Activated naive CD4-positive, alpha-beta T cell treated with anti-CD3 and anti-CD28 coated beads for 36 hours (primary cell): Measurements from ENCODE around the gene ZNF426. TPM values are rescaled to one million over a fixed set of nuclear protein-coding genes. Genes with fewer than 3 reads are reported as not detected.

ENCODE experiments used
- CTCF ChIA-PET: fragments of 350-600 bp; sonication (Branson Sonifier 250); formaldehyde crosslinking; loops from one replicate; lab custom pipeline; 2021; ENCODE audit warnings: antibody characterized with exemption; lab: Charles Lee
- DNase-seq: peaks from one replicate; pipeline ENCODE4 v3.0.0-alpha.2; 2020
- H3K27ac Mint-ChIP-seq: one replicate; pipeline ENCODE4 v1.8.0; 2021; ENCODE audit warnings: mild to moderate bottlenecking, mixed read lengths
- H3K27me3 Mint-ChIP-seq: one replicate; pipeline ENCODE4 v1.8.0; 2021; ENCODE audit warnings: low read depth, mixed read lengths
- H3K36me3 Mint-ChIP-seq: one replicate; pipeline ENCODE4 v1.8.0; 2021; ENCODE audit warnings: low read depth, mixed read lengths
- H3K4me1 Mint-ChIP-seq: one replicate; pipeline ENCODE4 v1.8.0; 2021; ENCODE audit warnings: low read depth, mixed read lengths
- H3K4me3 Mint-ChIP-seq: one replicate; pipeline ENCODE4 v1.8.0; 2021; ENCODE audit warnings: mild to moderate bottlenecking, moderate library complexity, mixed read lengths
- H3K9me3 Mint-ChIP-seq: one replicate; pipeline ENCODE4 v1.8.0; 2021; ENCODE audit warnings: mixed read lengths
- intact Hi-C: fragments of 100-400 bp; cut with micrococcal nuclease; formaldehyde crosslinking; loops from one replicate; pipeline ENCODE4 v1.15.1; 2023
- total RNA-seq, 2 experiments: library from RNA; stranded (reverse); gene quantifications; one replicate each; pipeline ENCODE4 v1.2.3, GENCODE V29; 2021

Gene ZNF426
- total RNA-seq, 2 experiments from 2014 or later: 11.2 to 12.3 TPM

DNA sequence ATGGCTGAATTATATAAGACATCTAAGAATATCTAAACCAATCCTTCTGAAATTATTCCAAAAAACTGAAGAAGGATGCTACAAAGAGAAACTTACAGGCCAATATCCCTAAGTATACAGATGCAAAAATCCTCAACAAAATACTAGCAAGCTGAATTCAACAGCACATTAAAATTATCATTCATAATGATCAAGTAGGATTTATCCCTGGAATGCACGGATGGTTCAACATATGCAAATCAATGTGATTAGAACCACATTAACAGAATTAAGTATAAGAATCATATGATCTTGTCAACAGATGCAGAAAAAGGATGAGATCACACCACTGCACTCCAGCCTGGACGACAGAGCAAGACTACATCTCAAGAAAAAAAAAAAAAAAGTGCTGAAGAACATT, 53.3 kb downstream of the ZNF426 start:
- Mint-ChIP-seq H3K9me3 (peaks cover 51% of the 10 kb centered on the region), H3K27ac (no peak overlapping the region), H3K27me3 (no peaks in the 10 kb centered on the region), H3K4me3 (no peak overlapping the region), H3K36me3 (peaks cover 10% of the 10 kb centered on the region), H3K4me1 (no peaks in the 10 kb centered on the region)
- CTCF ChIA-PET: no interaction called here
- intact Hi-C loops: no loop called here
- DNase-seq: no peak

- CTCF ChIA-PET: no interaction called here
- H3K27ac Mint-ChIP-seq: no peak overlapping the region
- H3K4me1 Mint-ChIP-seq: no peaks in the 10 kb centered on the region
- intact Hi-C loops: no loop called here
- DNase-seq: no peak
- H3K9me3 Mint-ChIP-seq: peaks cover 23% of the 10 kb centered on the region
- H3K4me3 Mint-ChIP-seq: no peak overlapping the region
- peaks cover 3% of the 10 kb centered on the region for H3K36me3 Mint-ChIP-seq
- H3K27me3 Mint-ChIP-seq: no peaks in the 10 kb centered on the region
Measured at GRCh38 chr19:9474975-9475374, 63.5 kb downstream of the ZNF426 start.

Other genes starting within 250 kb of the ZNF426 start
- gene ZNF699, start 228.8 kb downstream of the ZNF426 start, total RNA-seq: 1 to 10 TPM; 4.6 to 6.4 TPM
- 10 to 100 TPM; 10.3 to 11.2 TPM for gene ZNF559, start 214.5 kb downstream of the ZNF426 start, total RNA-seq
- gene ZNF177, start 175.6 kb downstream of the ZNF426 start, total RNA-seq: under 1 TPM; 0.64 to 0.91 TPM
- gene ZNF266, start 103.1 kb downstream of the ZNF426 start, total RNA-seq: 10 to 100 TPM; 19.7 to 21.9 TPM
- under 1 TPM in 1 of 2 experiments, not detected in 1; 0.12 TPM for gene ZNF560, start 40.0 kb downstream of the ZNF426 start, total RNA-seq
- gene ZNF121, start 45.9 kb upstream of the ZNF426 start, total RNA-seq: 10 to 100 TPM; 57.1 to 60.1 TPM
- 10 to 100 TPM; 28.7 to 29.4 TPM for gene ZNF561, start 82.6 kb upstream of the ZNF426 start, total RNA-seq
- 10 to 100 TPM; 20.1 to 21.9 TPM for gene ZNF562, start 136.5 kb upstream of the ZNF426 start, total RNA-seq
- gene ZNF846, start 230.1 kb upstream of the ZNF426 start, total RNA-seq: 1 to 10 TPM; 2.0 to 3.5 TPM